Endothelial cell of umbilical vein (primary cell): ENCODE measurements around the gene CDC14B. TPM values are rescaled to one million over a fixed set of nuclear protein-coding genes. Genes with fewer than 3 reads are reported as not detected.

Experiments used
- BruUV-seq: library from RNA; stranded (reverse); fragments of 400-500 nt; replicated peaks from 2 replicates; lab custom pipeline; 2021; lab: Mats Ljungman, UMichigan
- CTCF ChIA-PET: fragments of 300-600, 350-600 bp; sonication (Branson Sonifier 250); formaldehyde crosslinking; loops from one replicate; lab custom pipeline; 2021; ENCODE audit warnings: antibody characterized with exemption, inconsistent platforms; lab: Charles Lee
- POLR2A ChIA-PET: fragments of 300-600, 350-600 bp; sonication (Branson Sonifier 250); formaldehyde crosslinking; loops from one replicate; lab custom pipeline; 2021; ENCODE audit warnings: antibody characterized with exemption, inconsistent platforms; lab: Charles Lee
- DNase-seq: peaks from one replicate; pipeline ENCODE4 v3.0.0-alpha.2; 2011; ENCODE audit warnings: low read depth, low spot score
- FAIRE-seq: peaks from 2 replicates; lab custom pipeline; 2011; peaks lifted over from hg19 to GRCh38; lab: Jason Lieb, UNC
- H2AFZ ChIP-seq: 2 replicates; pipeline ENCODE4 v1.6.0; 2012; ENCODE audit warnings: low read depth, low read length, control low read depth, inconsistent platforms
- H3K27ac ChIP-seq: 2 replicates; pipeline ENCODE4 v1.5.1; 2011; ENCODE audit warnings: low read depth, mild to moderate bottlenecking, control low read depth, low read length, moderate library complexity; ENCODE audit not compliant: insufficient read depth
- H3K27me3 ChIP-seq, 2 experiments: 2 replicates each; pipeline versions ENCODE4 v1.6.0 to v1.6.1; 2011; ENCODE audit warnings: low read length in 2 of 2, mixed read lengths in 1 of 2; ENCODE audit not compliant: control insufficient read depth in 2 of 2, insufficient read depth in 2 of 2
- H3K36me3 ChIP-seq, 2 experiments: 2 replicates in 1 of 2; 3 replicates in 1 of 2; pipeline ENCODE4 v1.5.1; 2011; ENCODE audit warnings: low read length in 2 of 2, mild to moderate bottlenecking in 1 of 2, moderate library complexity in 1 of 2; ENCODE audit not compliant: control insufficient read depth in 2 of 2, insufficient read depth in 2 of 2; ENCODE audit errors: extremely low read depth in 1 of 2
- H3K4me1 ChIP-seq: 3 replicates; pipeline ENCODE4 v1.5.1; 2011; ENCODE audit warnings: mild to moderate bottlenecking, low read length; ENCODE audit not compliant: control insufficient read depth, insufficient read depth; ENCODE audit errors: extremely low read depth
- H3K4me2 ChIP-seq: 2 replicates; pipeline ENCODE4 v1.6.1; 2011; ENCODE audit warnings: low read length, control low read depth, mixed read lengths; ENCODE audit not compliant: insufficient read depth
- H3K4me3 ChIP-seq, 3 experiments: fragments of 200-600 bp in 1 of 3; sonication (generic), shearing (Covaris generic) in 1 of 3; replicated peaks in 1 of 3; 2 replicates each; pipeline ENCODE4 v1.5.1; 2011 to 2016; ENCODE audit warnings: control low read depth in 3 of 3, low read length in 3 of 3, mild to moderate bottlenecking in 2 of 3, inconsistent platforms in 1 of 3, low read depth in 1 of 3, moderate library complexity in 1 of 3; ENCODE audit not compliant: insufficient read depth in 1 of 3
- H3K79me2 ChIP-seq: 2 replicates; pipeline ENCODE4 v1.6.0; 2012; ENCODE audit warnings: low read length, inconsistent platforms; ENCODE audit not compliant: control insufficient read depth, insufficient read depth
- H3K9ac ChIP-seq: replicated peaks from 2 replicates; pipeline ENCODE3; 2011; ENCODE audit warnings: low read length, control low read depth; ENCODE audit not compliant: insufficient read depth; ENCODE audit errors: extremely low read depth
- H3K9me1 ChIP-seq: replicated peaks from 3 replicates; pipeline ENCODE4 v1.6.0; 2011; ENCODE audit warnings: mild to moderate bottlenecking, low read length; ENCODE audit not compliant: control insufficient read depth, insufficient read depth; ENCODE audit errors: extremely low read depth
- H3K9me3 ChIP-seq: replicated peaks from 2 replicates; pipeline ENCODE4 v1.5.1; 2012; ENCODE audit warnings: low read length, inconsistent platforms; ENCODE audit not compliant: control insufficient read depth, insufficient read depth
- H4K20me1 ChIP-seq: replicated peaks from 2 replicates; pipeline ENCODE3; 2011; ENCODE audit warnings: mild to moderate bottlenecking, low read length; ENCODE audit not compliant: control insufficient read depth, insufficient read depth; ENCODE audit errors: extremely low read depth
- EZH2 ChIP-seq: IDR thresholded peaks from 2 replicates; pipeline ENCODE4 v1.6.1; 2012; ENCODE audit warnings: borderline replicate concordance, low read depth, mild to moderate bottlenecking, moderate library complexity, low read length, inconsistent platforms; ENCODE audit not compliant: severe bottlenecking
- FOS ChIP-seq: IDR thresholded peaks from 2 replicates; pipeline ENCODE4 v1.6.1; 2011; ENCODE audit warnings: mild to moderate bottlenecking, low read length, moderate library complexity, borderline replicate concordance; ENCODE audit not compliant: insufficient read depth
- GATA2 ChIP-seq: IDR thresholded peaks from 2 replicates; pipeline ENCODE4 v1.7.0; 2011; ENCODE audit warnings: low read depth, mild to moderate bottlenecking, moderate library complexity, mixed read lengths, low read length; ENCODE audit not compliant: insufficient read length, insufficient read depth
- JUN ChIP-seq: IDR thresholded peaks from 2 replicates; pipeline ENCODE4 v1.6.1; 2011; ENCODE audit warnings: borderline replicate concordance, low read depth; ENCODE audit not compliant: insufficient read length, insufficient read depth
- MYC ChIP-seq: IDR thresholded peaks from one replicate; pipeline ENCODE4 v1.6.1; 2011; ENCODE audit warnings: mild to moderate bottlenecking, low read depth, low read length
- POLR2A ChIP-seq: IDR thresholded peaks from 2 replicates; pipeline ENCODE4 v1.6.1; 2012; ENCODE audit warnings: low read depth, mild to moderate bottlenecking, control low read depth, low read length
- POLR2AphosphoS5 ChIP-seq: IDR thresholded peaks from 2 replicates; pipeline ENCODE4 v1.6.1; 2012; ENCODE audit warnings: low read depth, mild to moderate bottlenecking, control low read depth, low read length, moderate library complexity; ENCODE audit not compliant: insufficient read depth
- dilution Hi-C: fragments of 300-500 bp; cut with MboI; formaldehyde crosslinking; loops from one replicate; pipeline ENCODE4 v1.15.0; 2019; ENCODE audit warnings: low sequenced_read_pairs; ENCODE audit not compliant: extremely low pct_ligation_motif_present
- intact Hi-C: fragments of 100-400 bp; cut with micrococcal nuclease; formaldehyde crosslinking; loops from one replicate; pipeline ENCODE4 v1.10.0; 2022
- polyA plus RNA-seq, 4 experiments: library from polyadenylated mRNA; depleted of rRNA in 3 of 4; stranded (reverse) in 3 of 4; unstranded in 1 of 4; fragments of >200 nt; gene quantifications; 2 replicates each; pipeline versions ENCODE4 v1.2.1 to v1.2.3, GENCODE V29; 2011 to 2012; ENCODE audit warnings: missing spikeins in 1 of 4
- total RNA-seq: library from RNA; stranded (reverse); gene quantifications from 2 replicates; pipeline ENCODE4 v1.2.3, GENCODE V29; 2021
- TF ChIP-seq, protein P1 (sequence below): IDR thresholded peaks from 2 replicates; pipeline ENCODE4 v1.6.1; 2011; ENCODE audit not compliant: insufficient read depth, insufficient read length
- TF ChIP-seq, protein P2 (sequence below), 2 donors: IDR thresholded peaks; 1 replicate in 1 of 2; 2 replicates in 1 of 2; pipeline ENCODE4 v1.5.1; 2011; ENCODE audit warnings: low read length in 2 of 2, mild to moderate bottlenecking in 2 of 2, moderate library complexity in 2 of 2, control low read depth in 1 of 2, inconsistent platforms in 1 of 2, low read depth in 1 of 2; ENCODE audit not compliant: insufficient read depth in 1 of 2; ENCODE audit errors: extremely low read depth in 1 of 2

The CDC14B gene
- total and polyA plus RNA-seq, 2 donors (not counting 3 experiments of a cell fraction or from before 2014, with no cell fraction given) = 0.39 to 0.93 TPM

DNA sequence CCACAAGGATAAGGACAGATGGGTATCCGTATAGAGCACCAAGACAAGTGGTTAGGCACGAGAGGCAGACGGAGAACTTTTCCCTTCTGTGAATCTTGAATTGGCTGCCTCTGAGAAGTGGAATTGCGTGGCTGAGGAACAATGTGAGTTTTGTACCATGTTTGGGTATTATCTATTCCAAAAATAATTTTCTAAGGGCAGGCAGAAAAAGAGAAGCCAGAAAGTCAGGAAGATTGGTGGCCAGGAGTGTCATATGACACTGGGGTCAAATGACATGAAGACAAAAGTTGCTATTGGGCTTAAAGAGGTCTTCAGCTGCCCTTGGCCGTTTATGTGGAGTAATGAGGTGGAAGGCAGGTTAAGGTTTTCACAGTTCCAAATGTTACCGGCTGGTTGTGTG, 155.2 kb downstream of the CDC14B start:
- no peak for FAIRE-seq
- CTCF ChIA-PET = no interaction called here
- no TSS peak for BruUV-seq

More for the DNA sequence above, 155.2 kb downstream of the CDC14B start:
- H3K9me1 ChIP-seq = no peaks in the 10 kb centered on the region
- no peaks in the 10 kb centered on the region for H3K9me3 ChIP-seq
- H3K4me3 ChIP-seq = no peak overlapping the region
- H3K4me2 ChIP-seq = no peak overlapping the region
- no peaks in the 10 kb centered on the region for H3K27me3 ChIP-seq
- no peaks in the 10 kb centered on the region for H3K79me2 ChIP-seq
- no peak overlapping the region for H3K27ac ChIP-seq
- no peak overlapping the region for H2AFZ ChIP-seq
- H3K4me1 ChIP-seq = no peaks in the 10 kb centered on the region
- no peaks in the 10 kb centered on the region for H3K36me3 ChIP-seq
- no peaks in the 10 kb centered on the region for H4K20me1 ChIP-seq
- POLR2A ChIA-PET = no interaction called here
- dilution Hi-C loops (no loop called here), intact Hi-C loops (no loop called here)
- no peak for DNase-seq
- no peak overlapping the region for H3K9ac ChIP-seq
- TF ChIP-seq, protein P1, sequence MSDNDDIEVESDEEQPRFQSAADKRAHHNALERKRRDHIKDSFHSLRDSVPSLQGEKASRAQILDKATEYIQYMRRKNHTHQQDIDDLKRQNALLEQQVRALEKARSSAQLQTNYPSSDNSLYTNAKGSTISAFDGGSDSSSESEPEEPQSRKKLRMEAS = no peak
- TF ChIP-seq GATA2 (no peak), POLR2AphosphoS5 (no peak), POLR2A (no peak), EZH2 (no peak), FOS (no peak), MYC (no peak), JUN (no peak)
- TF ChIP-seq, protein P2, sequence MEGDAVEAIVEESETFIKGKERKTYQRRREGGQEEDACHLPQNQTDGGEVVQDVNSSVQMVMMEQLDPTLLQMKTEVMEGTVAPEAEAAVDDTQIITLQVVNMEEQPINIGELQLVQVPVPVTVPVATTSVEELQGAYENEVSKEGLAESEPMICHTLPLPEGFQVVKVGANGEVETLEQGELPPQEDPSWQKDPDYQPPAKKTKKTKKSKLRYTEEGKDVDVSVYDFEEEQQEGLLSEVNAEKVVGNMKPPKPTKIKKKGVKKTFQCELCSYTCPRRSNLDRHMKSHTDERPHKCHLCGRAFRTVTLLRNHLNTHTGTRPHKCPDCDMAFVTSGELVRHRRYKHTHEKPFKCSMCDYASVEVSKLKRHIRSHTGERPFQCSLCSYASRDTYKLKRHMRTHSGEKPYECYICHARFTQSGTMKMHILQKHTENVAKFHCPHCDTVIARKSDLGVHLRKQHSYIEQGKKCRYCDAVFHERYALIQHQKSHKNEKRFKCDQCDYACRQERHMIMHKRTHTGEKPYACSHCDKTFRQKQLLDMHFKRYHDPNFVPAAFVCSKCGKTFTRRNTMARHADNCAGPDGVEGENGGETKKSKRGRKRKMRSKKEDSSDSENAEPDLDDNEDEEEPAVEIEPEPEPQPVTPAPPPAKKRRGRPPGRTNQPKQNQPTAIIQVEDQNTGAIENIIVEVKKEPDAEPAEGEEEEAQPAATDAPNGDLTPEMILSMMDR (IDR thresholded peaks at IDR 0.05; ENCODE audit: extremely low read depth in 1 of 2, insufficient read depth in 1 of 2, low read depth in 1 of 2, low read length in 2 of 2) = no peak
